Measurements from ENCODE around the gene GRIK3.

GRIK3 gene

GRCh38 chr1:36782085-36782484 is 252.2 kb downstream of the GRIK3 start:
- TF ChIP-seq CTCF (IDR thresholded peaks at IDR 0.05; ENCODE audit: low read depth, low read length) = no peak
- no peak overlapping the region for H3K4me3 ChIP-seq (ENCODE audit: low read depth, low read length)
- no peak for DNase-seq (ENCODE audit: low read depth, low spot score)
- in situ Hi-C loops (cut with HindIII; ENCODE audit: low sequenced_read_pairs) = no loop called here

GRCh38 chr1:36781098-36781497 is 253.2 kb downstream of the GRIK3 start:
- no peak overlapping the region for H3K4me3 ChIP-seq (ENCODE audit: low read depth, low read length)
- DNase-seq (ENCODE audit: low read depth, low spot score) = no peak
- no peak for TF ChIP-seq CTCF (IDR thresholded peaks at IDR 0.05; ENCODE audit: low read depth, low read length)
- in situ Hi-C loops (cut with HindIII; ENCODE audit: low sequenced_read_pairs) = no loop called here

GRCh38 chr1:36778740-36779139 is 255.6 kb downstream of the GRIK3 start:
- H3K4me3 ChIP-seq (ENCODE audit: low read depth, low read length) = no peak overlapping the region
- in situ Hi-C loops (cut with HindIII; ENCODE audit: low sequenced_read_pairs) = no loop called here
- no peak for DNase-seq (ENCODE audit: low read depth, low spot score)
- no peak for TF ChIP-seq CTCF (IDR thresholded peaks at IDR 0.05; ENCODE audit: low read depth, low read length)

GRCh38 chr1:36776948-36777831 is 257.1 kb downstream of the GRIK3 start:
- H3K4me3 ChIP-seq (ENCODE audit: low read depth, low read length) = no peak overlapping the region
- TF ChIP-seq CTCF (IDR thresholded peaks at IDR 0.05; ENCODE audit: low read depth, low read length) = no peak
- DNase-seq (ENCODE audit: low read depth, low spot score) = no peak
- in situ Hi-C loops (cut with HindIII; ENCODE audit: low sequenced_read_pairs) = no loop called here

- TF ChIP-seq CTCF (IDR thresholded peaks at IDR 0.05; ENCODE audit: low read depth, low read length) = no peak
- no peak for DNase-seq (ENCODE audit: low read depth, low spot score)
- in situ Hi-C loops (cut with HindIII; ENCODE audit: low sequenced_read_pairs) = no loop called here
- H3K4me3 ChIP-seq (ENCODE audit: low read depth, low read length) = no peak overlapping the region
Observed at GRCh38 chr1:36776256-36776655, 258.1 kb downstream of the GRIK3 start.

- H3K4me3 ChIP-seq (ENCODE audit: low read depth, low read length) = no peak overlapping the region
- in situ Hi-C loops (cut with HindIII; ENCODE audit: low sequenced_read_pairs) = no loop called here
- no peak for DNase-seq (ENCODE audit: low read depth, low spot score)
- TF ChIP-seq CTCF (IDR thresholded peaks at IDR 0.05; ENCODE audit: low read depth, low read length) = no peak
Observed at GRCh38 chr1:36775716-36776115, 258.6 kb downstream of the GRIK3 start.
